OCI-LY7 (cell line): ENCODE data around the gene NEMP1. TPM values are rescaled to one million over a fixed set of nuclear protein-coding genes. Genes with fewer than 3 reads are reported as not detected.

Experiments used
- BruUV-seq: library from RNA; stranded (reverse); fragments of 400-500 nt; replicated peaks from 2 replicates; lab custom pipeline; 2021; lab: Mats Ljungman, UMichigan
- CTCF ChIA-PET: fragments of 300-600 bp; sonication (Branson Sonifier 250); formaldehyde crosslinking; loops from one replicate; lab custom pipeline; 2022; ENCODE audit warnings: antibody characterized with exemption; ENCODE audit not compliant: unreplicated experiment; lab: Charles Lee
- POLR2A ChIA-PET: fragments of 300-600 bp; sonication (Branson Sonifier 250); formaldehyde crosslinking; loops from one replicate; lab custom pipeline; 2022; ENCODE audit warnings: antibody characterized with exemption; lab: Charles Lee
- DNase-seq: peaks from one replicate; pipeline ENCODE4 v3.0.0-alpha.2; 2015; ENCODE audit warnings: low spot score
- H2AFZ ChIP-seq: fragments of 200-600 bp; sonication (generic), shearing (Covaris generic); 2 replicates; pipeline ENCODE4 v1.6.1; 2014; ENCODE audit warnings: mild to moderate bottlenecking, antibody characterized with exemption, low read length, moderate library complexity
- H3K27ac ChIP-seq: fragments of 200-600 bp; sonication (generic); 2 replicates; pipeline ENCODE4 v1.5.1; 2014; ENCODE audit warnings: mixed run types, low read depth, mild to moderate bottlenecking, moderate library complexity, low read length, inconsistent platforms; ENCODE audit not compliant: poor library complexity, severe bottlenecking
- H3K36me3 ChIP-seq: fragments of 200-600 bp; sonication (generic); 2 replicates; pipeline ENCODE4 v1.6.1; 2014; ENCODE audit warnings: mild to moderate bottlenecking, antibody characterized with exemption, low read length, moderate library complexity, mixed read lengths; ENCODE audit not compliant: insufficient read depth
- H3K4me1 ChIP-seq: fragments of 200-600 bp; sonication (generic); 2 replicates; pipeline ENCODE4 v1.5.1; 2014; ENCODE audit warnings: mild to moderate bottlenecking, low read length; ENCODE audit not compliant: insufficient read depth, poor library complexity, severe bottlenecking
- H3K4me2 ChIP-seq: fragments of 200-600 bp; sonication (generic); 2 replicates; pipeline ENCODE4 v1.6.1; 2014; ENCODE audit warnings: mild to moderate bottlenecking, low read length
- H3K4me3 ChIP-seq: fragments of 200-600 bp; sonication (generic); 2 replicates; pipeline ENCODE4 v1.5.1; 2014; ENCODE audit warnings: mild to moderate bottlenecking, low read depth, low read length; ENCODE audit not compliant: poor library complexity, severe bottlenecking
- H3K79me2 ChIP-seq: fragments of 200-600 bp; sonication (generic); 2 replicates; pipeline ENCODE4 v1.6.1; 2016; ENCODE audit warnings: low read depth, mild to moderate bottlenecking, low read length, moderate library complexity, mixed read lengths; ENCODE audit not compliant: insufficient read depth
- H3K9me2 ChIP-seq: fragments of 200-600 bp; sonication (generic); 2 replicates; pipeline ENCODE4 v1.6.1; 2016; ENCODE audit warnings: mild to moderate bottlenecking, low read length, mixed read lengths; ENCODE audit not compliant: insufficient read depth
- H3K9me3 ChIP-seq: fragments of 200-600 bp; sonication (generic); 2 replicates; pipeline ENCODE4 v1.6.1; 2014; ENCODE audit warnings: mild to moderate bottlenecking, mixed run types, low read length, mixed read lengths
- H4K20me1 ChIP-seq: fragments of 200-600 bp; sonication (generic); 2 replicates; pipeline ENCODE4 v1.6.1; 2014; ENCODE audit warnings: mild to moderate bottlenecking, antibody characterized with exemption, low read length, moderate library complexity, mixed read lengths; ENCODE audit not compliant: insufficient read depth
- EZH2phosphoT487 ChIP-seq: fragments of 200-600 bp; sonication (generic); IDR thresholded peaks from 2 replicates; pipeline ENCODE4 v1.6.1; 2018; ENCODE audit warnings: low read depth, borderline replicate concordance, mild to moderate bottlenecking, mixed run types, antibody characterized with exemption, low read length, moderate library complexity, mixed read lengths
- intact Hi-C: fragments of 100-400 bp; cut with micrococcal nuclease; formaldehyde crosslinking; loops from one replicate; pipeline ENCODE4 v1.10.0; 2022; ENCODE audit not compliant: unreplicated experiment
- total RNA-seq, 2 experiments: library from RNA; depleted of rRNA in 1 of 2; stranded (reverse); fragments of >200 nt in 1 of 2; shearing (Covaris generic) in 1 of 2; gene quantifications; 2 replicates each; pipeline ENCODE4 v1.2.3, GENCODE V29; 2014 to 2022
- TF ChIP-seq, protein P1 (sequence below): fragments of 200-600 bp; sonication (generic); conservative IDR thresholded peaks from 2 replicates; pipeline ENCODE4 v1.5.1; 2014; ENCODE audit warnings: mild to moderate bottlenecking, antibody characterized with exemption, low read length, moderate library complexity, mixed read lengths

NEMP1 gene
- total RNA-seq, 2 experiments from 2014 or later, result 45.7 to 86.3 TPM

DNA sequence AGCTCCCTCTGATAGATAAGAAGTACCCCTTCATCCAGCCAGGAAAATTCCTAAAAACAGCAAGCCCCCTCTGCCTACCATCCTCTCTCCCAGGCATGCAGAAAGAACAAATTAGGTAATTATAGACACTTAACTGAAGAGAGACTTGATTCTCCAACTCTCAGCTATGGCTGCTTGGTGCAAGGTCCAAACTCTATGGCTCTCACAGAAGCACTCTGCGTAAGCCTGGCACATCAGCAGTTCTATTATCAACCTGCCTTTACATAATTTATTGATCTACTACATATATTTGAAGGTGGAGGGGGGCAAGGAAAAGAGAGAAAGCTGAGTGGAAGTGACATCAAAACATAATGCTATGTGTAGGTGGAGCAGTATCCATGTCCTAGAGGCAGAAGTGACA, 27.6 kb downstream of the NEMP1 start:
- Histone ChIP-seq H2AFZ (no peak overlapping the region), H3K9me3 (no peaks in the 10 kb centered on the region), H3K4me3 (no peak overlapping the region), H3K27ac (no peak overlapping the region), H3K9me2 (no peaks in the 10 kb centered on the region), H3K4me1 (peaks cover 5% of the 10 kb centered on the region), H3K79me2 (no peaks in the 10 kb centered on the region), H3K36me3 (peaks cover 17% of the 10 kb centered on the region), H4K20me1 (no peaks in the 10 kb centered on the region), H3K4me2 (no peak overlapping the region)
- ChIA-PET POLR2A (interaction anchor here (1.8 kb wide), 1 partner anchor 10 kb away, joined by 5 read pairs; no protein-coding TSS in a partner anchor), CTCF (interaction anchor here (0.9 kb wide), 1 partner anchor 9 kb away, joined by 3 read pairs; no protein-coding TSS in a partner anchor)
- TF ChIP-seq, protein P1, sequence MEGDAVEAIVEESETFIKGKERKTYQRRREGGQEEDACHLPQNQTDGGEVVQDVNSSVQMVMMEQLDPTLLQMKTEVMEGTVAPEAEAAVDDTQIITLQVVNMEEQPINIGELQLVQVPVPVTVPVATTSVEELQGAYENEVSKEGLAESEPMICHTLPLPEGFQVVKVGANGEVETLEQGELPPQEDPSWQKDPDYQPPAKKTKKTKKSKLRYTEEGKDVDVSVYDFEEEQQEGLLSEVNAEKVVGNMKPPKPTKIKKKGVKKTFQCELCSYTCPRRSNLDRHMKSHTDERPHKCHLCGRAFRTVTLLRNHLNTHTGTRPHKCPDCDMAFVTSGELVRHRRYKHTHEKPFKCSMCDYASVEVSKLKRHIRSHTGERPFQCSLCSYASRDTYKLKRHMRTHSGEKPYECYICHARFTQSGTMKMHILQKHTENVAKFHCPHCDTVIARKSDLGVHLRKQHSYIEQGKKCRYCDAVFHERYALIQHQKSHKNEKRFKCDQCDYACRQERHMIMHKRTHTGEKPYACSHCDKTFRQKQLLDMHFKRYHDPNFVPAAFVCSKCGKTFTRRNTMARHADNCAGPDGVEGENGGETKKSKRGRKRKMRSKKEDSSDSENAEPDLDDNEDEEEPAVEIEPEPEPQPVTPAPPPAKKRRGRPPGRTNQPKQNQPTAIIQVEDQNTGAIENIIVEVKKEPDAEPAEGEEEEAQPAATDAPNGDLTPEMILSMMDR, result no peak
- TF ChIP-seq EZH2phosphoT487, result no peak
- no TSS peak for BruUV-seq
- intact Hi-C loops, result no loop called here
- DNase-seq, result no peak

DNA sequence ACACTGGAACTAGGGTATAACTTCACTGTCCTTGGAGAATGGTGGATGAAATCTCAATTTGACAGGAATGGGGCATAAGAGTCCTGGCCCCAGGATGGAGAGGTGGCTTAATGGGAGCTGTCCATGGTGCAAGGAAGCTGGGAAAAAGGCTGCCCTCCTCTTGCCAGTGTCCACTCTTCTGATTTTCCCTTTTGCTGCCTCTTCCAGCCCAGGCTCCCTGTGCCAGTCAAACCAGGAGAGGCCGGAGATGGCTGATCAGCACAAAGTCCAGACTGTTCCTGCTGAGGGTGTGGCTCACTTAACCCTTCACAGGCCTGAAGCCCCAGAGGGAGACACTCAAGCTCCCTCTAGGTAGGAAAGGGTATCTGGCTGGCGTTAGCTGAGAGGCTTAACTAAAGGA, 28.7 kb downstream of the NEMP1 start, which contains the start of gene MYO1A:
MYO1A (minus strand) TSS at position 240 of the 400 bp plus-strand sequence. CDS start 1,806 bp downstream, outside the sequence.
- TF ChIP-seq, protein P1, result no peak
- no peak for TF ChIP-seq EZH2phosphoT487
- Histone ChIP-seq H3K4me2 (no peak within 1 kb of the TSS), H3K27ac (no peak within 1 kb of the TSS), H2AFZ (no peak within 1 kb of the TSS), H3K9me3 (no peaks in the 10 kb centered on the region), H3K36me3 (peaks cover 6% of the 10 kb centered on the region; the same call in 1 of the 2 replicates), H3K79me2 (no peaks in the 10 kb centered on the region), H3K4me3 (no peak within 1 kb of the TSS), H3K4me1 (peaks cover 5% of the 10 kb centered on the region), H3K9me2 (no peaks in the 10 kb centered on the region), H4K20me1 (no peaks in the 10 kb centered on the region)
- no TSS peak for BruUV-seq
- POLR2A ChIA-PET, result no interaction called here
- no peak for DNase-seq
- intact Hi-C loops, result no loop called here
- CTCF ChIA-PET, result interaction anchor here (0.9 kb wide), 1 partner anchor 8 kb away, joined by 3 read pairs; no protein-coding TSS in a partner anchor

GRCh38 chr12:57049119-57049446, 29.5 kb downstream of the NEMP1 start:
- Histone ChIP-seq H3K4me3 (no peak overlapping the region), H4K20me1 (no peaks in the 10 kb centered on the region), H3K9me2 (no peaks in the 10 kb centered on the region), H3K36me3 (peaks cover 1% of the 10 kb centered on the region; the same call in 1 of the 2 replicates), H3K27ac (no peak overlapping the region), H3K9me3 (no peaks in the 10 kb centered on the region), H3K4me1 (peaks cover 5% of the 10 kb centered on the region), H3K4me2 (no peak overlapping the region), H3K79me2 (no peaks in the 10 kb centered on the region), H2AFZ (no peak overlapping the region)
- intact Hi-C loops, result no loop called here
- no peak for DNase-seq
- TF ChIP-seq, protein P1, result no peak
- no peak for TF ChIP-seq EZH2phosphoT487
- CTCF ChIA-PET, result no interaction called here
- POLR2A ChIA-PET, result interaction anchor here (0.6 kb wide), 2 partner anchors 82 to 432 kb away, joined by 3 read pairs; no protein-coding TSS in a partner anchor
- no TSS peak for BruUV-seq
